ENCODE measurements around the gene CACNA1I.

The CACNA1I gene

GRCh38 chr22:39525658-39525975 is 44.9 kb upstream of the CACNA1I start:
- in situ Hi-C loops (cut with MboI; ENCODE audit: low sequenced_read_pairs, unreplicated experiment): loop anchor here (25.0 kb wide), 2 partner anchors 662 to 837 kb away; partner anchors contain the start of genes SGSM3 and TNRC6B
- no peak for DNase-seq (ENCODE audit: low spot score)
- no peak for TF ChIP-seq CTCF (IDR thresholded peaks at IDR 0.05; ENCODE audit: borderline replicate concordance, control extremely low read depth, extremely low read depth, insufficient read depth, missing control alignments)

- DNase-seq (ENCODE audit: low spot score): no peak
- in situ Hi-C loops (cut with MboI; ENCODE audit: low sequenced_read_pairs, unreplicated experiment): loop anchor here (25.0 kb wide), 2 partner anchors 661 to 836 kb away; partner anchors contain the start of genes SGSM3 and TNRC6B
- TF ChIP-seq CTCF (IDR thresholded peaks at IDR 0.05; ENCODE audit: borderline replicate concordance, control extremely low read depth, extremely low read depth, insufficient read depth, missing control alignments): no peak
Measured at GRCh38 chr22:39526736-39527171, 43.8 kb upstream of the CACNA1I start.

GRCh38 chr22:39527481-39527961 is 43.0 kb upstream of the CACNA1I start:
- no peak for DNase-seq (ENCODE audit: low spot score)
- in situ Hi-C loops (cut with MboI; ENCODE audit: low sequenced_read_pairs, unreplicated experiment): loop anchor here (25.0 kb wide), 2 partner anchors 660 to 835 kb away; partner anchors contain the start of genes SGSM3 and TNRC6B
- TF ChIP-seq CTCF (IDR thresholded peaks at IDR 0.05; ENCODE audit: borderline replicate concordance, control extremely low read depth, extremely low read depth, insufficient read depth, missing control alignments): no peak

- peak; percentile 61 for DNase-seq (ENCODE audit: low spot score)
- TF ChIP-seq CTCF (IDR thresholded peaks at IDR 0.05; ENCODE audit: borderline replicate concordance, control extremely low read depth, extremely low read depth, insufficient read depth, missing control alignments): no peak
- in situ Hi-C loops (cut with MboI; ENCODE audit: low sequenced_read_pairs, unreplicated experiment): loop anchor here (25.0 kb wide), 2 partner anchors 659 to 834 kb away; partner anchors contain the start of genes SGSM3 and TNRC6B
Measured at GRCh38 chr22:39528080-39528661, 42.4 kb upstream of the CACNA1I start.

GRCh38 chr22:39528681-39529486 is 41.7 kb upstream of the CACNA1I start:
- peak; percentile 99 for TF ChIP-seq CTCF (IDR thresholded peaks at IDR 0.05; ENCODE audit: borderline replicate concordance, control extremely low read depth, extremely low read depth, insufficient read depth, missing control alignments)
- DNase-seq (ENCODE audit: low spot score): peak; percentile 88
- in situ Hi-C loops (cut with MboI; ENCODE audit: low sequenced_read_pairs, unreplicated experiment): loop anchor here (25.0 kb wide), 2 partner anchors 658 to 833 kb away; partner anchors contain the start of genes SGSM3 and TNRC6B

GRCh38 chr22:39529487-39529851 is 41.1 kb upstream of the CACNA1I start:
- in situ Hi-C loops (cut with MboI; ENCODE audit: low sequenced_read_pairs, unreplicated experiment): loop anchor here (25.0 kb wide), 2 partner anchors 658 to 833 kb away; partner anchors contain the start of genes SGSM3 and TNRC6B
- no peak for DNase-seq (ENCODE audit: low spot score)
- no peak for TF ChIP-seq CTCF (IDR thresholded peaks at IDR 0.05; ENCODE audit: borderline replicate concordance, control extremely low read depth, extremely low read depth, insufficient read depth, missing control alignments)
